Measurements from ENCODE around the gene MAZ. TPM values are rescaled to one million over a fixed set of nuclear protein-coding genes. Genes with fewer than 3 reads are reported as not detected.

Gene MAZ
- total and polyA plus RNA-seq, 2 of the 8 experiments (the other 6 are each of a cell fraction or from before 2014, with no cell fraction given) = 219 to 380 TPM

DNA sequence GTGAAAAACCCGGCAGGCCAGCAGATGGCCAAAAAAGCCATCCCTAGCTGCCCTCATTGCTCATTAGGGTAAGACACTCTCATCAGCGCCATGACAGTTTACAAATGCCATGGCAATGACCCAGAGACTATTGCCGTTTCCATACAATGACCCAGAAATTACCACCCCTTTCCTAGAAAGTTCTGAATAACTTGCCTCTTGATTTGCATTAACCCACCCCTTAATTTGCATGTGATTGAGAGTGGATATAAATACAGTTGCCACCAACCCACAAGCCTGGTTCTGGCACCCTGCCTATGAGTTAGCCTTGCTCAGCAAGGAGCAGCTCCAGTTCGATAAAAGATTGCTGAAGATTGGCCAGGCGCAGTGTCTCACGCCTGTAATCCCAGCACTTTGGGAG lies 44.4 kb upstream of the MAZ start:
- no peak overlapping the region for H3K4ac ChIP-seq (replicated peaks; ENCODE audit: insufficient read length, low read depth, low read length)
- no peak overlapping the region for H3K23ac ChIP-seq (ENCODE audit: insufficient read length)
- H4K8ac ChIP-seq (ENCODE audit: extremely low read depth, insufficient read depth, low read length) = no peak overlapping the region
- no peak overlapping the region for H2BK120ac ChIP-seq (replicated peaks; ENCODE audit: low read depth, low read length)
- 94% methylated on average over 6 of the region's 6 CpGs; no CpG with 5 or more reads in 1 of the 2 experiments for whole genome bisulfite sequencing, 2 experiments (ENCODE audit: extremely low coverage in 1 of 2, insufficient coverage in 1 of 2, insufficient read length in 1 of 2, insufficient replicate concordance in 2 of 2, low coverage in 1 of 2, low lambda C conversion rate in 2 of 2, missing lambda C conversion rate in 1 of 2)
- FAIRE-seq (no peak), DNase-seq (ENCODE audit: low read depth in 1 of 2, low spot score in 2 of 2) (no peak)
- no peak overlapping the region for H3K14ac ChIP-seq (ENCODE audit: insufficient read length)
- H2AK5ac ChIP-seq (ENCODE audit: low read depth, low read length) = no peak overlapping the region
- no peaks in the 10 kb centered on the region for H3K23me2 ChIP-seq (ENCODE audit: low read depth, low read length)
- no peak overlapping the region for H2BK12ac ChIP-seq (ENCODE audit: low read depth, low read length)
- no peaks in the 10 kb centered on the region for H3K4me1 ChIP-seq (replicated peaks in 1 of 4; ENCODE audit: control insufficient read depth in 3 of 4, insufficient read depth in 4 of 4, low read length in 3 of 4)
- H3K36me3 ChIP-seq (ENCODE audit: control insufficient read depth in 2 of 4, insufficient read depth in 4 of 4, low read length in 3 of 4) = no peaks in the 10 kb centered on the region
- no peak overlapping the region for H3K56ac ChIP-seq (replicated peaks; ENCODE audit: insufficient read length, low read depth, low read length)
- no peak overlapping the region for H3K4me3 ChIP-seq (ENCODE audit: extremely low read depth in 1 of 4, insufficient read depth in 2 of 4, low read depth in 3 of 4, low read length in 4 of 4)
- H3K27me3 ChIP-seq (replicated peaks in 1 of 4; ENCODE audit: control insufficient read depth in 3 of 4, extremely low read depth in 1 of 4, insufficient read depth in 3 of 4, low read length in 3 of 4) = no peaks in the 10 kb centered on the region
- no peak overlapping the region for H3K27ac ChIP-seq (ENCODE audit: low read depth, low read length)
- H2BK20ac ChIP-seq (ENCODE audit: low read length) = no peak overlapping the region
- H2AFZ ChIP-seq (ENCODE audit: low read length) = no peak overlapping the region
- H3K4me2 ChIP-seq (ENCODE audit: insufficient read depth in 1 of 2, low read depth in 2 of 2, low read length in 2 of 2) = no peak overlapping the region
- no peak overlapping the region for H4K5ac ChIP-seq (ENCODE audit: insufficient read length, low read depth, low read length)
- H3K9me3 ChIP-seq (ENCODE audit: insufficient read depth in 2 of 2, low read depth in 1 of 2, low read length in 1 of 2) = no peaks in the 10 kb centered on the region
- H2BK15ac ChIP-seq (ENCODE audit: low read length) = no peak overlapping the region
- H3K79me1 ChIP-seq (ENCODE audit: low read depth, low read length) = no peaks in the 10 kb centered on the region
- ChIA-PET POLR2A (ENCODE audit: partially characterized antibody) (interaction anchor here (1.0 to 1.4 kb wide), 2 partner anchors 17 to 72 kb away, joined by 3 to 5 read pairs; no protein-coding TSS in a partner anchor), CTCF (ENCODE audit: partially characterized antibody) (interaction anchor here (0.7 kb wide), 1 partner anchor 271 kb away, joined by 3 read pairs; no protein-coding TSS in a partner anchor)
- no peaks in the 10 kb centered on the region for H4K20me1 ChIP-seq (replicated peaks in 1 of 2; ENCODE audit: control insufficient read depth in 1 of 2, insufficient read depth in 2 of 2, low read length in 2 of 2)
- no peaks in the 10 kb centered on the region for H3K79me2 ChIP-seq (ENCODE audit: control insufficient read depth in 1 of 2, insufficient read depth in 2 of 2, low read length in 2 of 2)
- no peak overlapping the region for H2BK5ac ChIP-seq (ENCODE audit: low read depth, low read length)
- no peak overlapping the region for H3K18ac ChIP-seq (ENCODE audit: extremely low read depth, low read length)
- no peak overlapping the region for H4K91ac ChIP-seq (replicated peaks; ENCODE audit: insufficient read length, low read length)
- H3K9ac ChIP-seq (replicated peaks in 1 of 4; ENCODE audit: extremely low read depth in 1 of 4, low read depth in 3 of 4, low read length in 3 of 4) = no peak overlapping the region
- TF ChIP-seq, protein P1, sequence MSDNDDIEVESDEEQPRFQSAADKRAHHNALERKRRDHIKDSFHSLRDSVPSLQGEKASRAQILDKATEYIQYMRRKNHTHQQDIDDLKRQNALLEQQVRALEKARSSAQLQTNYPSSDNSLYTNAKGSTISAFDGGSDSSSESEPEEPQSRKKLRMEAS (IDR thresholded peaks at IDR 0.05) = no peak
- TF ChIP-seq CHD2 (IDR thresholded peaks at IDR 0.05; ENCODE audit: low read length) = no peak
- TF ChIP-seq MAFK (IDR thresholded peaks at IDR 0.05; ENCODE audit: low read depth, low read length) = no peak
- TF ChIP-seq BACH1 (IDR thresholded peaks at IDR 0.05; ENCODE audit: low read length) = no peak
- TF ChIP-seq ASH2L (IDR thresholded peaks at IDR 0.05; ENCODE audit: low read length) = no peak
- no peak for TF ChIP-seq CBX5 (IDR thresholded peaks at IDR 0.05; ENCODE audit: low read depth, low read length)
- TF ChIP-seq CHD1 (IDR thresholded peaks at IDR 0.05; ENCODE audit: low read depth, low read length) = no peak
- no peak for TF ChIP-seq NANOG (IDR thresholded peaks at IDR 0.05; ENCODE audit: insufficient read depth, low read depth, low read length, poor library complexity, severe bottlenecking)
- TF ChIP-seq POLR2A (IDR thresholded peaks at IDR 0.05; ENCODE audit: control extremely low read depth in 1 of 2, low read depth in 2 of 2, low read length in 2 of 2) = no peak
- no peak for TF ChIP-seq SP4 (IDR thresholded peaks at IDR 0.05; ENCODE audit: low read length)
- TF ChIP-seq SAP30 (IDR thresholded peaks at IDR 0.05; ENCODE audit: insufficient read depth, insufficient replicate concordance, low read length) = no peak

Data from H1 (cell line).